HEK293T (cell line): ENCODE data around the gene TUBA3C.

Source experiments
- CTBP1 ChIP-seq: fragments of 450-650 bp; IDR thresholded peaks from 2 replicates; pipeline ENCODE4 v1.6.1; 2016; ENCODE audit warnings: borderline replicate concordance
- ELF4 ChIP-seq: fragments of 450-650 bp; IDR thresholded peaks from 2 replicates; pipeline ENCODE4 v1.6.1; 2017; ENCODE audit warnings: antibody characterized with exemption
- LEF1 ChIP-seq: fragments of 450-650 bp; IDR thresholded peaks from 2 replicates; pipeline ENCODE4 v1.6.1; 2017; ENCODE audit warnings: mild to moderate bottlenecking, borderline replicate concordance
- SP1 ChIP-seq: fragments of 450-650 bp; IDR thresholded peaks from 2 replicates; pipeline ENCODE4 v1.6.1; 2017
- ZNF384 ChIP-seq: fragments of 450-650 bp; IDR thresholded peaks from 2 replicates; pipeline ENCODE4 v1.6.1; 2016
- TF ChIP-seq, protein P1 (sequence below): fragments of 450-650 bp; IDR thresholded peaks from 2 replicates; pipeline ENCODE4 v1.6.1; 2016

DNA sequence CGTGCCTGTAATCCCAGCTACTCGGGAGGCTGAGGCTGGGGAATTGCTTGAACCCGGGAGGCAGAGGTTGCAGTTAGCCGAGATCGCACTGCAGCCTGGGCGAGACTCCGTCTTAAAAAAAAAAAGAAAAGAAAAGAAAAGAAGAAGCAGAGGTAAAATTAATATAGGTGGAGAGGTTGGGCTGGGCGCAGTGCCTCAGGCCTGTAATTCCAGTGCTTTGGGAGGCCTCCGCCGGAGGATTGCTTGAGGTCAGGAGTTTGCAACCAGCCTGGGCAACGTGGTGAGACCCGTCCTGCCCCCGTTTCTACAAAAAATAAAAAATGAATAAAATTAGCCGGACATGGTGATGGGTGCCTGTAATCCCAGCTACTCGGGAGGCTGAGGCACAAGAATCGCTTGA, 912 bp upstream of the TUBA3C start:
- no peak for TF ChIP-seq SP1
- TF ChIP-seq ZNF384, result no peak
- no peak for TF ChIP-seq LEF1
- no peak for TF ChIP-seq ELF4
- no peak for TF ChIP-seq CTBP1
- TF ChIP-seq, protein P1, sequence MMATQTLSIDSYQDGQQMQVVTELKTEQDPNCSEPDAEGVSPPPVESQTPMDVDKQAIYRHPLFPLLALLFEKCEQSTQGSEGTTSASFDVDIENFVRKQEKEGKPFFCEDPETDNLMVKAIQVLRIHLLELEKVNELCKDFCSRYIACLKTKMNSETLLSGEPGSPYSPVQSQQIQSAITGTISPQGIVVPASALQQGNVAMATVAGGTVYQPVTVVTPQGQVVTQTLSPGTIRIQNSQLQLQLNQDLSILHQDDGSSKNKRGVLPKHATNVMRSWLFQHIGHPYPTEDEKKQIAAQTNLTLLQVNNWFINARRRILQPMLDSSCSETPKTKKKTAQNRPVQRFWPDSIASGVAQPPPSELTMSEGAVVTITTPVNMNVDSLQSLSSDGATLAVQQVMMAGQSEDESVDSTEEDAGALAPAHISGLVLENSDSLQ, result no peak
